Neuronal stem cell (in vitro differentiated cells): ENCODE measurements around the gene NARS2.

Experiments
- DNase-seq: peaks from one replicate; pipeline ENCODE4 v3.0.0-alpha.2; 2013; ENCODE audit warnings: low spot score
- H2AFZ ChIP-seq: one replicate; pipeline ENCODE4 v1.6.1; 2013; ENCODE audit warnings: mild to moderate bottlenecking, low read length, inconsistent platforms
- H2AK5ac ChIP-seq: 2 replicates; pipeline ENCODE4 v1.6.1; 2013; ENCODE audit warnings: low read depth, mild to moderate bottlenecking, inconsistent platforms, low read length, moderate library complexity, mixed read lengths
- H2BK120ac ChIP-seq: 2 replicates; pipeline ENCODE4 v1.6.1; 2013; ENCODE audit warnings: low read depth, mild to moderate bottlenecking, inconsistent platforms, low read length, moderate library complexity, mixed read lengths
- H2BK12ac ChIP-seq: one replicate; pipeline ENCODE4 v1.6.1; 2013; ENCODE audit warnings: low read length, inconsistent platforms
- H2BK15ac ChIP-seq: 2 replicates; pipeline ENCODE4 v1.6.1; 2013; ENCODE audit warnings: mild to moderate bottlenecking, low read length, inconsistent platforms, mixed read lengths
- H2BK5ac ChIP-seq: one replicate; pipeline ENCODE4 v1.6.1; 2013; ENCODE audit warnings: inconsistent platforms, mild to moderate bottlenecking, low read length, moderate library complexity
- H3K14ac ChIP-seq: one replicate; pipeline ENCODE4 v1.6.1; 2013; ENCODE audit warnings: low read length, inconsistent platforms
- H3K18ac ChIP-seq: 2 replicates; pipeline ENCODE4 v1.6.1; 2013; ENCODE audit warnings: low read length, inconsistent platforms
- H3K23ac ChIP-seq: 2 replicates; pipeline ENCODE4 v1.6.1; 2013; ENCODE audit warnings: low read depth, mild to moderate bottlenecking, mixed read lengths, low read length, inconsistent platforms; ENCODE audit not compliant: poor library complexity
- H3K27ac ChIP-seq: replicated peaks from 3 replicates; pipeline ENCODE4 v1.5.1; 2013; ENCODE audit warnings: low read length, inconsistent platforms
- H3K27me3 ChIP-seq, 3 experiments: 2 replicates each; pipeline ENCODE4 v1.6.1; 2013; ENCODE audit warnings: low read length in 3 of 3, mild to moderate bottlenecking in 2 of 3, inconsistent platforms in 1 of 3, low read depth in 1 of 3, mixed read lengths in 1 of 3, moderate library complexity in 1 of 3; ENCODE audit not compliant: control insufficient read depth in 3 of 3, insufficient read depth in 3 of 3
- H3K36me3 ChIP-seq, 2 donors: replicated peaks in 1 of 2; 2 replicates each; pipeline ENCODE4 v1.6.1; 2013; ENCODE audit warnings: low read length in 2 of 2; ENCODE audit not compliant: control insufficient read depth in 2 of 2, insufficient read depth in 2 of 2
- H3K4ac ChIP-seq: 2 replicates; pipeline ENCODE4 v1.6.1; 2013; ENCODE audit warnings: inconsistent platforms, mild to moderate bottlenecking, low read length, moderate library complexity
- H3K4me1 ChIP-seq, 2 donors: 1 replicate in 1 of 2; 2 replicates in 1 of 2; pipeline ENCODE4 v1.6.1; 2013; ENCODE audit warnings: low read length in 2 of 2, low read depth in 1 of 2; ENCODE audit not compliant: control insufficient read depth in 2 of 2, insufficient read depth in 1 of 2
- H3K4me2 ChIP-seq: one replicate; pipeline ENCODE4 v1.6.1; 2013; ENCODE audit warnings: mild to moderate bottlenecking, low read length, inconsistent platforms; ENCODE audit not compliant: insufficient read depth, poor library complexity, severe bottlenecking
- H3K4me3 ChIP-seq, 2 donors: 2 replicates each; pipeline ENCODE4 v1.5.1; 2013; ENCODE audit warnings: low read length in 2 of 2, mild to moderate bottlenecking in 2 of 2, inconsistent platforms in 1 of 2, moderate library complexity in 1 of 2
- H3K79me1 ChIP-seq: one replicate; pipeline ENCODE4 v1.6.1; 2013; ENCODE audit warnings: low read depth, mild to moderate bottlenecking, inconsistent platforms, low read length, moderate library complexity
- H3K9ac ChIP-seq: one replicate; pipeline ENCODE4 v1.6.1; 2013; ENCODE audit warnings: mild to moderate bottlenecking, low read depth, low read length, inconsistent platforms; ENCODE audit not compliant: poor library complexity
- H3K9me3 ChIP-seq, 2 donors: replicated peaks in 1 of 2; 2 replicates each; pipeline versions ENCODE3 to v1.6.1; 2013; ENCODE audit warnings: low read length in 2 of 2, mild to moderate bottlenecking in 2 of 2, inconsistent platforms in 1 of 2, low read depth in 1 of 2, mixed read lengths in 1 of 2, moderate library complexity in 1 of 2; ENCODE audit not compliant: control insufficient read depth in 2 of 2, insufficient read depth in 1 of 2
- H4K8ac ChIP-seq: one replicate; pipeline ENCODE4 v1.6.1; 2013; ENCODE audit warnings: low read depth, mild to moderate bottlenecking, inconsistent platforms, low read length, moderate library complexity
- H4K91ac ChIP-seq: one replicate; pipeline ENCODE4 v1.6.1; 2013; ENCODE audit warnings: low read length, low read depth, mild to moderate bottlenecking, inconsistent platforms; ENCODE audit not compliant: poor library complexity
- WGBS, 2 donors: extraction: QIAGEN DNeasy Blood & Tissue Kit; methylation state at CpG; one replicate each; pipeline ENCODE4 v1.1.7; 2013; ENCODE audit warnings: missing lambda C conversion rate in 2 of 2, mixed read lengths in 1 of 2; ENCODE audit not compliant: insufficient read length in 2 of 2, insufficient replicate concordance in 1 of 2; ENCODE audit errors: extremely low coverage in 2 of 2; 5-methylcytosine and 5-hydroxymethylcytosine counted together

The NARS2 gene

DNA sequence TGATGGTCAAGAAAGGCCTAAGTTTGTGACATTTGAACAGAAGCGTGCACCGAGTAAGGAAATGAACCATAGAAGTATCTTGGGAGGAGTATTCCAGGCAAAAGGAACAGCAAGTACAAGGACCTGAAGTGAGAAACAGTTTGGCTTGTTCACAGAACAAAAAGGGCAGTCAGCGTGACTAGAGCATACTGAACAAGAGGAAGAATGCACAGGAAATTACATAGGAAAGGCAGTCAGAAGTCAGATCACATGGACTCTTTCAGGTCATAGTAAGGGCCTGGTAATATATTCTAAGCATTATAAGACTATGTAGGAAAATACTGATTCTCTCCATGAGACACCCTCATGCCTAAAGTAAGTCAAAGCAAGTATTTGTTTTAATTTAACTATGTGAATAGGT, 104.8 kb downstream of the NARS2 start:
- no peaks in the 10 kb centered on the region for H3K79me1 ChIP-seq
- no CpG with 5 or more reads among the region's 3 CpGs for WGBS, 2 donors

DNA sequence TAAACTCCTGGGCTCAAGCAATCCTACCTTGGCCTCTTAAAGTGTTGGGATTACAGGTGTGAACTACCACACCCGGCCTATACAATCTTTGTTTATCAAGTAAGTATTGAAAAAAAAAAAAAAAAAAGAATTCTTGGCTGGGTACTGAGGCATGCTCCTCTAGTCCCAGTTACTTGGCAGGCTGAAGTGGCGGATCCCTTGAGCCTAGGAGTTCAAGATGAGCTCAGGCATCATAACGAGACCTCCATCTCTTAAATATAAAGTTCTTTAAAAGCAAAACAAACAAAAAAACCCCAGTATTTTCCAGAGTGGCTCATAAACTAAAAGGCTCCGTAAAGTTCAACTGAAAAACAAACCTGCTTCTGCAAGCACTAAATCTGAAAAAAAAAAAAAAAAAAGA, 106.7 kb downstream of the NARS2 start:
- H4K91ac ChIP-seq, result no peak overlapping the region
- H2BK12ac ChIP-seq, result no peak overlapping the region
- H4K8ac ChIP-seq, result no peak overlapping the region
- no peaks in the 10 kb centered on the region for H3K27me3 ChIP-seq
- no peak overlapping the region for H3K4me2 ChIP-seq
- peaks cover 0 to 4% of the 10 kb centered on the region in 2 donors for H3K9me3 ChIP-seq
- H3K36me3 ChIP-seq, result peaks cover 10 to 34% of the 10 kb centered on the region in 2 donors
- DNase-seq, result no peak
- no CpG with 5 or more reads among the region's 4 CpGs for WGBS, 2 donors
- no peak overlapping the region for H2BK5ac ChIP-seq
- H2BK120ac ChIP-seq, result no peak overlapping the region
- H3K4me3 ChIP-seq, result no peak overlapping the region
- H3K4ac ChIP-seq, result no peak overlapping the region
- H3K4me1 ChIP-seq, result peaks cover 0 to 13% of the 10 kb centered on the region in 2 donors
- H3K79me1 ChIP-seq, result no peaks in the 10 kb centered on the region
- H3K27ac ChIP-seq, result no peak overlapping the region
- H2AK5ac ChIP-seq, result no peak overlapping the region
- H2BK15ac ChIP-seq, result no peak overlapping the region
- no peak overlapping the region for H2AFZ ChIP-seq
- no peak overlapping the region for H3K18ac ChIP-seq
- H3K14ac ChIP-seq, result no peak overlapping the region
- H3K23ac ChIP-seq, result no peak overlapping the region
- no peak overlapping the region for H3K9ac ChIP-seq

More for the DNA sequence above, 104.8 kb downstream of the NARS2 start:
- Histone ChIP-seq H4K8ac (no peak overlapping the region), H3K4me1 (peaks cover 0 to 13% of the 10 kb centered on the region in 2 donors), H2BK12ac (no peak overlapping the region), H3K4ac (no peak overlapping the region), H3K4me2 (no peak overlapping the region), H2BK5ac (no peak overlapping the region), H2AFZ (peak overlapping the region; percentile 74), H3K9ac (no peak overlapping the region), H2AK5ac (no peak overlapping the region), H3K27me3 (no peaks in the 10 kb centered on the region), H3K23ac (no peak overlapping the region), H4K91ac (no peak overlapping the region), H3K4me3 (no peak overlapping the region), H2BK15ac (no peak overlapping the region), H3K18ac (no peak overlapping the region), H2BK120ac (no peak overlapping the region), H3K14ac (no peak overlapping the region), H3K36me3 (peaks cover 5 to 23% of the 10 kb centered on the region in 2 donors), H3K9me3 (peaks cover 0 to 4% of the 10 kb centered on the region in 2 donors), H3K27ac (no peak overlapping the region)
- no peak for DNase-seq

DNA sequence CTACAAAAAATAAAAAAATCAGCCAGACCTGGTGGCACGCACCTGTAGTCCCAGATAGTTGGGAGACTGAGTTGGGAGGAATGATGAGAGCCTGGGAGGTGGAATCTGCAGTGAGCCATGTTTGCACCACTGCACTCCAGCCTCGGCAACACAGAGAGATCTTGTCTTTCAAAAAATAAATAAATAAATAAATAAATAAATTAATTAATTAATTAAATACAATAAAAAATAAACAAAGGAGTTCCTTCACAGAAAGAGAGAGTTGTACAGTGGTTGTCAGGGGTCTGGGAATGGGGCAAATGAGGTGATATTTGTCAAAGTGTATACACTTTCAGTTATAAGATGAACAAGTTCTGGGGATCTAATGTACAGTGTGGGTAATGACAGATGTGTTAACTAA, 107.3 kb downstream of the NARS2 start:
- peaks cover 10 to 38% of the 10 kb centered on the region in 2 donors for H3K36me3 ChIP-seq
- WGBS, 2 donors, result no CpG with 5 or more reads among the region's 2 CpGs

GRCh38 chr11:78465169-78465942, 109.3 kb downstream of the NARS2 start:
- H3K79me1 ChIP-seq, result no peaks in the 10 kb centered on the region
- no peak overlapping the region for H3K4me2 ChIP-seq
- H3K4me1 ChIP-seq, result peaks cover 0 to 13% of the 10 kb centered on the region in 2 donors
- H4K91ac ChIP-seq, result no peak overlapping the region
- H3K23ac ChIP-seq, result no peak overlapping the region
- no peak for DNase-seq
- no CpG with 5 or more reads among the region's 19 CpGs for WGBS, 2 donors
- no peak overlapping the region for H2BK15ac ChIP-seq
- H3K4ac ChIP-seq, result no peak overlapping the region
- H3K18ac ChIP-seq, result no peak overlapping the region
- H2AK5ac ChIP-seq, result no peak overlapping the region
- H4K8ac ChIP-seq, result no peak overlapping the region
- peaks cover 0 to 4% of the 10 kb centered on the region in 2 donors for H3K9me3 ChIP-seq
- no peak overlapping the region for H2BK5ac ChIP-seq
- H2AFZ ChIP-seq, result no peak overlapping the region
- no peak overlapping the region for H3K27ac ChIP-seq
- H2BK12ac ChIP-seq, result no peak overlapping the region
- no peak overlapping the region for H3K4me3 ChIP-seq
- H2BK120ac ChIP-seq, result no peak overlapping the region
- no peak overlapping the region for H3K14ac ChIP-seq
- H3K27me3 ChIP-seq, result no peaks in the 10 kb centered on the region
- H3K9ac ChIP-seq, result no peak overlapping the region
- peaks cover 10 to 58% of the 10 kb centered on the region in 2 donors for H3K36me3 ChIP-seq

More for the DNA sequence above, 107.3 kb downstream of the NARS2 start:
- no peak for DNase-seq
- Histone ChIP-seq H3K18ac (no peak overlapping the region), H2BK15ac (no peak overlapping the region), H3K9me3 (peaks cover 0 to 4% of the 10 kb centered on the region in 2 donors), H2BK12ac (no peak overlapping the region), H3K4me1 (peaks cover 0 to 13% of the 10 kb centered on the region in 2 donors), H3K27ac (no peak overlapping the region), H2AK5ac (no peak overlapping the region), H3K23ac (no peak overlapping the region), H4K91ac (no peak overlapping the region), H3K4me3 (no peak overlapping the region), H2BK120ac (no peak overlapping the region), H3K79me1 (no peaks in the 10 kb centered on the region), H2BK5ac (no peak overlapping the region), H3K27me3 (no peaks in the 10 kb centered on the region), H3K9ac (no peak overlapping the region), H4K8ac (no peak overlapping the region), H3K4ac (no peak overlapping the region), H3K14ac (no peak overlapping the region), H2AFZ (no peak overlapping the region), H3K4me2 (no peak overlapping the region)
